ENCODE data around the gene RASA3.

- TF ChIP-seq EP300 (IDR thresholded peaks at IDR 0.05) (no peak), CTCF (IDR thresholded peaks at IDR 0.05) (no peak)
Observed at GRCh38 chr13:113956571-113956970, 175.9 kb downstream of the RASA3 start.

Data from esophagus muscularis mucosa (tissue), 3 donors.